Prostate gland (tissue), 2 donors: ENCODE results near the gene CLCN2. TPM values are rescaled to one million over a fixed set of nuclear protein-coding genes. Genes with fewer than 3 reads are reported as not detected.

Source experiments
- DNase-seq: peaks from one replicate; pipeline ENCODE4 v3.0.0-alpha.2; 2019; ENCODE audit warnings: low spot score
- H3K27ac ChIP-seq, 2 donors: fragments of 200-600 bp; sonication (generic); 2 replicates each; pipeline ENCODE4 v1.5.1; 2017 to 2019
- H3K27me3 ChIP-seq: fragments of 200-600 bp; sonication (generic); replicated peaks from 2 replicates; pipeline ENCODE4 v1.5.1; 2019; ENCODE audit not compliant: insufficient read depth
- H3K36me3 ChIP-seq, 2 donors: fragments of 200-600 bp; sonication (generic); 1 replicate in 1 of 2; 2 replicates in 1 of 2; pipeline versions ENCODE4 v1.5.1 to v1.8.1; 2017 to 2019
- H3K4me1 ChIP-seq: fragments of 200-600 bp; sonication (generic); replicated peaks from 2 replicates; pipeline ENCODE4 v1.5.1; 2019
- H3K4me3 ChIP-seq, 2 donors: fragments of 200-600 bp; sonication (generic); 2 replicates each; pipeline ENCODE4 v1.5.1; 2017 to 2019
- H3K9me3 ChIP-seq: fragments of 200-600 bp; sonication (generic); 2 replicates; pipeline ENCODE4 v1.5.1; 2017
- POLR2A ChIP-seq: fragments of 450-650 bp; IDR thresholded peaks from one replicate; pipeline ENCODE4 v1.6.1; 2016; ENCODE audit warnings: antibody characterized with exemption, mild to moderate bottlenecking
- POLR2AphosphoS5 ChIP-seq: sonication (generic); formaldehyde crosslinking; IDR thresholded peaks from one replicate; pipeline ENCODE4 v1.6.1; 2017; ENCODE audit warnings: antibody characterized with exemption
- WGBS: methylation state at CpG from one replicate; pipeline ENCODE4 v1.1.5; 2018; 5-methylcytosine and 5-hydroxymethylcytosine counted together
- intact Hi-C: fragments of 100-400 bp; cut with DNase I; formaldehyde crosslinking; loops from one replicate; pipeline ENCODE4 v1.14.2; 2022
- total RNA-seq, 2 donors: library from RNA; depleted of rRNA; stranded (reverse); fragments of >200 nt; gene quantifications; one replicate each; pipeline ENCODE4 v1.1.0, GENCODE V29; 2016
- TF ChIP-seq, protein P1 (sequence below), 4 experiments: fragments of 200-600 bp in 2 of 4; fragments of 450-650 bp in 2 of 4; sonication (generic) in 2 of 4; IDR thresholded peaks; 1 replicate in 3 of 4; 2 replicates in 1 of 4; pipeline ENCODE4 v1.5.1; 2016 to 2019; ENCODE audit warnings: antibody characterized with exemption in 4 of 4, mild to moderate bottlenecking in 2 of 4, moderate library complexity in 2 of 4

The CLCN2 gene
- total RNA-seq, 2 donors from 2014 or later = 4.9 to 47.5 TPM

DNA sequence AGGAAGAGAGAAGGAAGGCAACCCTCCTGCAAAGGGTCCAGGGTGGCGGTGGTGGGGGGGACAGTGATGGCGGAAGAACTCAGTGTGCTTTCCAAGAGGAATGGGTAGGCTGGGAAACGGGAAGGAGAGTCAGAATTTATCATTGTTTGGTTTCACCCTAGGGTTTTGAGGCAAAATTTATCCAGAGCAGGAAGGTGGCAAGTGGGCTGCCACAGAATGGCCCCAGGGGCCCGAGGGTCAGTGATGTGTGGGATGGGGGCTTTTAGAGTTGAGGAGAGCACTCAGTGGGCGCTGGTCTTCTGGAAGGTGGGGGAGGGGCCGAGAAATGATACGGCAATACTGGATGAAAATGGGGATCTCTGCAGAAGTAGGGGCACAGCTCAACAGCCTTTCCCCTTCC lies 23.4 kb downstream of the CLCN2 start:
- no peak for DNase-seq
- Histone ChIP-seq H3K4me1 (peaks cover 14% of the 10 kb centered on the region), H3K4me3 (no peak overlapping the region), H3K27me3 (no peaks in the 10 kb centered on the region), H3K27ac (peak overlapping the region; percentile 94 to 97), H3K36me3 (peaks cover 0 to 4% of the 10 kb centered on the region in 2 donors), H3K9me3 (no peaks in the 10 kb centered on the region)
- TF ChIP-seq POLR2A (no peak), POLR2AphosphoS5 (no peak)
- TF ChIP-seq, protein P1, sequence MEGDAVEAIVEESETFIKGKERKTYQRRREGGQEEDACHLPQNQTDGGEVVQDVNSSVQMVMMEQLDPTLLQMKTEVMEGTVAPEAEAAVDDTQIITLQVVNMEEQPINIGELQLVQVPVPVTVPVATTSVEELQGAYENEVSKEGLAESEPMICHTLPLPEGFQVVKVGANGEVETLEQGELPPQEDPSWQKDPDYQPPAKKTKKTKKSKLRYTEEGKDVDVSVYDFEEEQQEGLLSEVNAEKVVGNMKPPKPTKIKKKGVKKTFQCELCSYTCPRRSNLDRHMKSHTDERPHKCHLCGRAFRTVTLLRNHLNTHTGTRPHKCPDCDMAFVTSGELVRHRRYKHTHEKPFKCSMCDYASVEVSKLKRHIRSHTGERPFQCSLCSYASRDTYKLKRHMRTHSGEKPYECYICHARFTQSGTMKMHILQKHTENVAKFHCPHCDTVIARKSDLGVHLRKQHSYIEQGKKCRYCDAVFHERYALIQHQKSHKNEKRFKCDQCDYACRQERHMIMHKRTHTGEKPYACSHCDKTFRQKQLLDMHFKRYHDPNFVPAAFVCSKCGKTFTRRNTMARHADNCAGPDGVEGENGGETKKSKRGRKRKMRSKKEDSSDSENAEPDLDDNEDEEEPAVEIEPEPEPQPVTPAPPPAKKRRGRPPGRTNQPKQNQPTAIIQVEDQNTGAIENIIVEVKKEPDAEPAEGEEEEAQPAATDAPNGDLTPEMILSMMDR (IDR thresholded peaks at IDR 0.05) = no peak
- 62% methylated on average over 7 of the region's 7 CpGs for WGBS
- intact Hi-C loops = no loop called here

DNA sequence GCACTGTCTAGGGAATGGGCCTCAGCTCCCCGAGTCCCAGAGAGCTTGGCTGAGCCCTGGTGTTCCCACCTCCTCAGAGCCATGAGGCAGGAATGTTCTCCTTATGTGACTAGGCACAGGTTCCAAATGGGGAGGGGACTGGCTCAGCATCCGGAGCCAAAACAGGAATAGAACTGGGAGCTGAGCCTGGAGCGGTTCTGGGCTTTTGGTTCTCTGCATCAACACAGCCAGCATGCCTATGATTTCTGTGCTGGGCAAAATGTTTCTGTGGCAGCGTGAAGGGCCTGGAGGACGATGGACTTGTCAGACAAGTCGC lies 24.0 kb downstream of the CLCN2 start, which contains the start of gene FAM131A:
FAM131A (plus strand) TSS at position 202 of the 316 bp plus-strand sequence; CDS start at position 233, 31 bp downstream.
- DNase-seq = peak; percentile 27
- no peak for TF ChIP-seq POLR2AphosphoS5
- TF ChIP-seq, protein P1 (IDR thresholded peaks at IDR 0.05) = no peak
- TF ChIP-seq POLR2A = no peak
- no peaks in the 10 kb centered on the region for H3K27me3 ChIP-seq
- 17% methylated on average over 6 of the region's 6 CpGs for WGBS
- intact Hi-C loops = no loop called here
- H3K27ac ChIP-seq = peak within 1 kb of the TSS; percentile 94 to 97
- H3K4me3 ChIP-seq = peak within 1 kb of the TSS; percentile 51 to 78
- no peaks in the 10 kb centered on the region for H3K9me3 ChIP-seq
- H3K4me1 ChIP-seq = peaks cover 14% of the 10 kb centered on the region
- H3K36me3 ChIP-seq = peaks cover 0 to 9% of the 10 kb centered on the region in 2 donors

DNA sequence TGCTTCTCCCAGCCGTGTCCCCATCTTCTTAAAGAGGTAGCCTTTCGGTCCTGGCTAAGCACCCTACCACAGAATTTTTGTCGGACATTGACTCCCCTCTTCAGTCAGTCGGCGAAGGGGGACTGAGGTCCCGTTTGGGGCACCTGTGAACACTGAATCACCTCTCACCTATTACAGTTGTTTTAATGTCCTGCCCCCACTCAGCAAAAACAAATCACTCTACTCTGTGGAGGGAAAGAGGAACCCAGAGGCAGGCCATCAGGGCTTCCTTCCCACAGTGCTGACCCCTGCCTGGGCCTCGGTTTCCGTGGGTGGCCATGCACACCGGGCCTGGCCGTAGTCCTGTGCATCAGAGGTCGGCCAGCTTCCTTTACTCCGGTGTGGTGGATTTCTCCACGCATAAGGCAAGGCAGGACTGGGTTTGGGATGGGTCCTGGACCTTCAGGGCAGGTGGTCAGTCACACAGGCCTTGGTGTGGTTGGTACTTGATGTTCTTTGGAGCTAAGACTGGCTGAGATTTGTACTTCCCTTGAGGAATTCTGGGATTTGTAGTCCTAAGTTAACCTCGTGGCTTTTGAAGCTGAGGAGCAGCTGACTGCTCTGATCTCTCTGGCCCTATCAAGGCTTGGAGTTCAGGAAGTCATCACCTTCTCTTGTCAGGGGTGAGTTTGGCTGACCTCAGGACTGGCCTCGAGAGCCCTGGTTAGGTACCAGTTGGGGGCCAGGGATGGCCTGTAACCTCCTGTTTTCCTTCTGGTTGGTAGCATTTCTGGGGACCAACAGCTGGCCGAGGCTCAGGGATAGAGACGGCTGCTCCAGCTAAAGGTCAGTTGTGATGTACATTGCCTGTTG lies 24.6 kb downstream of the CLCN2 start:
- TF ChIP-seq, protein P1 (IDR thresholded peaks at IDR 0.05) = no peak
- peak; percentile 47 for TF ChIP-seq POLR2AphosphoS5
- peak; percentile 10 for TF ChIP-seq POLR2A
- no peaks in the 10 kb centered on the region for H3K27me3 ChIP-seq
- peak; percentile 21 for DNase-seq
- H3K9me3 ChIP-seq = no peaks in the 10 kb centered on the region
- H3K4me3 ChIP-seq = peak overlapping the region; percentile 51 to 78
- intact Hi-C loops = no loop called here
- peak overlapping the region; percentile 94 to 97 for H3K27ac ChIP-seq
- 20% methylated on average over 16 of the region's 17 CpGs for WGBS
- H3K4me1 ChIP-seq = peaks cover 14% of the 10 kb centered on the region
- H3K36me3 ChIP-seq = peaks cover 4 to 14% of the 10 kb centered on the region in 2 donors

DNA sequence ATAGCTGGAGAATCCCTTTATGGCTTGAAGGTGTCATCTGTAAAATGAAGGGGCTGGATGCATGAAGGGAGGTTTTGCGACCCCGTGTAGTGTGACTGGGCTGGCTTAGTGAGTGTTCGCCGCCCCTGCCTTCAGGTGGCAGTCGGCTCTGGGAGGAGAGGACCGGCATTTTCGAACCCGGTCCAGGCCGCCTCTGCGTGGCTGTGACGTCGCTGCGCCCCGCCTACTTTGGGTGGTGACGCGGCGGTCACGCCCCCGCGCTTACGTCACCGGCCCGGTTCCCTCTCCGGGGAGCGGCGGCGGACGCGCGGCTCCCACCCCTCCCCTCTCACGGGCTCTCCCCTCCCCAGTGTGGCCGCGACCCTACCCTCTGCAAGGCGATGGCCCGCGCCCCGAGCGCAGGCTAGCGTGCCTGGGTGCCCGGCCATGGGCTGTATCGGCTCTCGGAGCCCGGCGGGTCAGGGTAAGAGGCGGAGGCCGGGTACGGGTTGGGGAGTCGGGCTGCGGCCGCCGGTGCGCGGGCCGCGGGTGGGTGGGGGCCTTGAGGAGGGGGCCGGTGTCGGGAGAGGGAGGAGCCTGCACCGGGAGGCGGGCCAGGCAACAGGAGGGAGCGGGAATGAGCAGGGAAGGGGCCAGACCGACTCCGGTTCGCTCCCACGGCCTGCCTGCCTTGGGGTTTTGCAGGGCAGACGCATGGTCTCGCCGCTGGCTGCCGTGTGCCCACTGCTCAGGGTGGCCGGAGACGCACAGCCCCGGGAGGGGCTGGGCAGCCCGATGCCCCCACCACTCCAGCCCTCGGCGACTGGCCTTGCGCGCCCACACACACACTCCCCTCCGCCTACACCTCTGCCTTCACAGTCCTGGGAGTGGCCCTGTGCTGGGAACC lies 25.5 kb downstream of the CLCN2 start:
- Histone ChIP-seq H3K36me3 (peaks cover 10 to 23% of the 10 kb centered on the region in 2 donors), H3K9me3 (no peaks in the 10 kb centered on the region), H3K27ac (peak overlapping the region; percentile 94 to 97), H3K4me3 (peak overlapping the region; percentile 51 to 78), H3K4me1 (peaks cover 14% of the 10 kb centered on the region), H3K27me3 (no peaks in the 10 kb centered on the region)
- TF ChIP-seq POLR2AphosphoS5 (peak; percentile 92), POLR2A (peak; percentile 89)
- TF ChIP-seq, protein P1 (IDR thresholded peaks at IDR 0.05) = no peak
- intact Hi-C loops = no loop called here
- WGBS = under 1% methylated on average over 72 of the region's 77 CpGs
- peak; percentile 86 for DNase-seq
